Neural progenitor cell (in vitro differentiated cells): Measurements from ENCODE around the gene MS4A14. TPM values are rescaled to one million over a fixed set of nuclear protein-coding genes. Genes with fewer than 3 reads are reported as not detected.

Experiments used
- DNase-seq: peaks from one replicate; pipeline ENCODE4 v3.0.0-alpha.2; 2016; ENCODE audit warnings: low spot score
- H2AFZ ChIP-seq: fragments of 200-600 bp; sonication (generic); replicated peaks from 2 replicates; pipeline ENCODE4 v1.6.1; 2016; ENCODE audit warnings: antibody characterized with exemption
- H3F3A ChIP-seq: fragments of 200-600 bp; sonication (generic); 2 replicates; pipeline ENCODE4 v1.6.1; 2016; ENCODE audit warnings: antibody characterized with exemption, low read depth
- H3K27ac ChIP-seq: fragments of 200-600 bp; sonication (generic); 2 replicates; pipeline ENCODE4 v1.5.1; 2016; ENCODE audit warnings: mild to moderate bottlenecking
- H3K27me3 ChIP-seq: fragments of 200-600 bp; sonication (generic); 2 replicates; pipeline ENCODE4 v1.6.1; 2016; ENCODE audit warnings: mild to moderate bottlenecking, moderate library complexity
- H3K36me3 ChIP-seq: fragments of 200-600 bp; sonication (generic); 2 replicates; pipeline ENCODE4 v1.5.1; 2016
- H3K4me1 ChIP-seq: fragments of 200-600 bp; sonication (generic); 2 replicates; pipeline ENCODE4 v1.6.1; 2016; ENCODE audit warnings: mixed run types
- H3K4me2 ChIP-seq: fragments of 200-600 bp; sonication (generic); 2 replicates; pipeline ENCODE4 v1.6.1; 2016
- H3K4me3 ChIP-seq: fragments of 200-600 bp; sonication (generic); 2 replicates; pipeline ENCODE4 v1.5.1; 2016
- H3K79me2 ChIP-seq: fragments of 200-600 bp; sonication (generic); 2 replicates; pipeline ENCODE4 v1.6.1; 2016; ENCODE audit warnings: low read depth
- H3K9ac ChIP-seq: fragments of 200-600 bp; sonication (generic); 2 replicates; pipeline ENCODE4 v1.6.1; 2016
- H3K9me3 ChIP-seq: fragments of 200-600 bp; sonication (generic); 2 replicates; pipeline ENCODE4 v1.5.1; 2016; ENCODE audit warnings: low read depth
- H4K20me1 ChIP-seq: fragments of 200-600 bp; sonication (generic); 2 replicates; pipeline ENCODE4 v1.6.1; 2016; ENCODE audit warnings: low read depth
- H3K27ac Mint-ChIP-seq: 3 replicates; pipeline ENCODE4 v1.8.0; 2021; ENCODE audit warnings: mixed read lengths
- H3K27me3 Mint-ChIP-seq: 2 replicates; pipeline ENCODE4 v1.8.0; 2022; ENCODE audit warnings: low read depth, mild to moderate bottlenecking, inconsistent platforms, moderate library complexity, mixed read lengths; ENCODE audit not compliant: insufficient read depth
- H3K36me3 Mint-ChIP-seq: 3 replicates; pipeline ENCODE4 v1.8.0; 2021; ENCODE audit warnings: mixed read lengths
- H3K4me1 Mint-ChIP-seq: 3 replicates; pipeline ENCODE4 v1.8.0; 2021; ENCODE audit warnings: mixed read lengths
- H3K4me3 Mint-ChIP-seq: 3 replicates; pipeline ENCODE4 v1.8.0; 2021; ENCODE audit warnings: mild to moderate bottlenecking, moderate library complexity, mixed read lengths
- H3K9me3 Mint-ChIP-seq: 3 replicates; pipeline ENCODE4 v1.8.0; 2020; ENCODE audit warnings: mixed read lengths
- EZH2 ChIP-seq: fragments of 200-600 bp; sonication (generic); IDR thresholded peaks from 2 replicates; pipeline ENCODE4 v1.6.1; 2017; ENCODE audit warnings: antibody characterized with exemption, mild to moderate bottlenecking, moderate library complexity
- EZH2phosphoT487 ChIP-seq: fragments of 200-600 bp; sonication (generic); IDR thresholded peaks from 2 replicates; pipeline ENCODE4 v1.6.1; 2017; ENCODE audit warnings: antibody characterized with exemption
- total RNA-seq: library from RNA; depleted of rRNA; stranded (reverse); fragments of >200 nt; gene quantifications from 2 replicates; pipeline ENCODE4 v1.2.3, GENCODE V29; 2015; ENCODE audit warnings: low replicate concordance
- TF ChIP-seq, protein P1 (sequence below): fragments of 200-600 bp; sonication (generic); IDR thresholded peaks from 2 replicates; pipeline ENCODE4 v1.5.1; 2017; ENCODE audit warnings: antibody characterized with exemption, mild to moderate bottlenecking

MS4A14 gene, protein sequence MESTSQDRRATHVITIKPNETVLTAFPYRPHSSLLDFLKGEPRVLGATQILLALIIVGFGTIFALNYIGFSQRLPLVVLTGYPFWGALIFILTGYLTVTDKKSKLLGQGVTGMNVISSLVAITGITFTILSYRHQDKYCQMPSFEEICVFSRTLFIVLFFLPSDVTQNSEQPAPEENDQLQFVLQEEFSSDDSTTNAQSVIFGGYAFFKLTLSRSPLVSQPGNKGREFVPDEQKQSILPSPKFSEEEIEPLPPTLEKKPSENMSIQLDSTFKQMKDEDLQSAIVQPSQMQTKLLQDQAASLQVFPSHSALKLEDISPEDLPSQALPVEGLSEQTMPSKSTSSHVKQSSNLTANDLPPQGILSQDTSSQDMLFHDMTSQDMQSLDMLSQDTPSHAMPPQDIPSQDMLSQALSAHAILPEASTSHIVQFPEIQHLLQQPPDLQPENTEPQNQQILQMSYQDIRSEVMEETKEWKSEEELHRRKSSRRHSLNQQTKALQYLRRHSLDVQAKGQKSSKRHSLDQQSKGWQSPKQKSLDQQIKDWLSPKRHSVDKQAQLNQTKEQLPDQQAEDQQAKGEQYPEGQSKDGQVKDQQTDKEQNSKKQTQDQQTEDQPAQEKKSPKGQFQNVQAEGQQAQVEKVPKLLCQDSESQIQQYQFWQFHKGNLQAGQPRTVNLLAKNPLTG
- total RNA-seq = not detected in 2 replicates

GRCh38 chr11:60396382-60396781 is at the start of gene MS4A14:
Gene MS4A14, plus strand, starts transcription at chr11:60396459. Its CDS starts 120 bp downstream, at chr11:60396579.
- Histone ChIP-seq H3K36me3 (no peaks in the 10 kb centered on the region), H3K79me2 (no peaks in the 10 kb centered on the region), H3K4me3 (no peak within 1 kb of the TSS), H3F3A (no peaks in the 10 kb centered on the region), H3K9ac (no peak within 1 kb of the TSS), H3K27me3 (no peaks in the 10 kb centered on the region), H3K27ac (no peak within 1 kb of the TSS), H3K4me2 (no peak within 1 kb of the TSS), H4K20me1 (no peaks in the 10 kb centered on the region), H3K4me1 (no peaks in the 10 kb centered on the region), H3K9me3 (no peaks in the 10 kb centered on the region), H2AFZ (no peak within 1 kb of the TSS)
- peaks cover 2% of the 10 kb centered on the region for H3K27me3 Mint-ChIP-seq
- TF ChIP-seq EZH2phosphoT487 = no peak
- TF ChIP-seq, protein P1, sequence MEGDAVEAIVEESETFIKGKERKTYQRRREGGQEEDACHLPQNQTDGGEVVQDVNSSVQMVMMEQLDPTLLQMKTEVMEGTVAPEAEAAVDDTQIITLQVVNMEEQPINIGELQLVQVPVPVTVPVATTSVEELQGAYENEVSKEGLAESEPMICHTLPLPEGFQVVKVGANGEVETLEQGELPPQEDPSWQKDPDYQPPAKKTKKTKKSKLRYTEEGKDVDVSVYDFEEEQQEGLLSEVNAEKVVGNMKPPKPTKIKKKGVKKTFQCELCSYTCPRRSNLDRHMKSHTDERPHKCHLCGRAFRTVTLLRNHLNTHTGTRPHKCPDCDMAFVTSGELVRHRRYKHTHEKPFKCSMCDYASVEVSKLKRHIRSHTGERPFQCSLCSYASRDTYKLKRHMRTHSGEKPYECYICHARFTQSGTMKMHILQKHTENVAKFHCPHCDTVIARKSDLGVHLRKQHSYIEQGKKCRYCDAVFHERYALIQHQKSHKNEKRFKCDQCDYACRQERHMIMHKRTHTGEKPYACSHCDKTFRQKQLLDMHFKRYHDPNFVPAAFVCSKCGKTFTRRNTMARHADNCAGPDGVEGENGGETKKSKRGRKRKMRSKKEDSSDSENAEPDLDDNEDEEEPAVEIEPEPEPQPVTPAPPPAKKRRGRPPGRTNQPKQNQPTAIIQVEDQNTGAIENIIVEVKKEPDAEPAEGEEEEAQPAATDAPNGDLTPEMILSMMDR = no peak
- no peak for TF ChIP-seq EZH2
- no peaks in the 10 kb centered on the region for H3K9me3 Mint-ChIP-seq
- H3K36me3 Mint-ChIP-seq = no peaks in the 10 kb centered on the region
- DNase-seq = no peak
- no peak within 1 kb of the TSS for H3K4me3 Mint-ChIP-seq
- H3K4me1 Mint-ChIP-seq = no peaks in the 10 kb centered on the region
- H3K27ac Mint-ChIP-seq = peak within 1 kb of the TSS; percentile 52

DNA sequence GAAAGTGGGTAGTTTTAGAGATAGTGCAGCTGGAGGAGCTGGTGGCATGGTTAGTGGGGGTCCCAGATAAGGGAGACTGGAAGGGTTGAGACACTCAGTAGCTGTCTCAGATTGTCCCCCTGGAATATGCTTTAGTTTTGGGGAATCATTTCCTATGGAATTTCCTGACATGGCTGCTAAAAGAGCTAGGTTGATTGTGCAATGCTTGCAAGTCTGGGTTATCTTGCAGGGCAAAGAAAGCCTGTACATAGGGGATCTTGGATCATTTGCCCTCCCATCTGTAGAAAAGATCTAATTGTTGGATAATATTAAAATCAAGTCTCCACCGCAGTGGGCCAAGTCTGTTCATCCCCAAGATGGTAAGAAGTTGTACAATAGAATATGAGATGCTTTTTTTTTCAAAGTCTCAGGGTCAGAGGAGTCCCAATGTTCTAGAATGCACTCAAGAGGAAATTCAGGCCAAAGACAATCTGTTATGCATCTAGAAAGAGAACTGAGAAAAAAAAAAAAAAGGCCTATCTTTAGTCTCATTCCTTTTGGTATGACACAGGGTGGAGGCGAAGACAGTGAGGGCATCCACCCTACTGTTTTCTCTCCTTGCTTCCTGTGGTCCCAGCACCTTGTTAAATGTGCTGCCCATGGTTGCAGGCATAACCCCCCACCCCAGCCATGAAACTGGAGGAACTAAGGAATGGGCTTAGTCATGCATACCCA is 49.0 kb upstream of the MS4A14 start:
- Histone ChIP-seq H3K27ac (no peak overlapping the region), H3K4me3 (no peak overlapping the region), H3K36me3 (no peaks in the 10 kb centered on the region), H3F3A (no peaks in the 10 kb centered on the region), H3K4me1 (no peaks in the 10 kb centered on the region), H3K27me3 (no peaks in the 10 kb centered on the region), H3K9me3 (no peaks in the 10 kb centered on the region), H3K79me2 (no peaks in the 10 kb centered on the region), H2AFZ (no peak overlapping the region), H4K20me1 (no peaks in the 10 kb centered on the region), H3K9ac (no peak overlapping the region), H3K4me2 (no peak overlapping the region)
- H3K4me1 Mint-ChIP-seq = no peaks in the 10 kb centered on the region
- H3K27me3 Mint-ChIP-seq = peaks cover under 1% of the 10 kb centered on the region
- no peaks in the 10 kb centered on the region for H3K36me3 Mint-ChIP-seq
- DNase-seq = no peak
- H3K9me3 Mint-ChIP-seq = no peaks in the 10 kb centered on the region
- no peak for TF ChIP-seq EZH2phosphoT487
- TF ChIP-seq, protein P1 = no peak
- no peak for TF ChIP-seq EZH2
- H3K4me3 Mint-ChIP-seq = no peak overlapping the region
- H3K27ac Mint-ChIP-seq = no peak overlapping the region

- no peak overlapping the region for H3K27ac Mint-ChIP-seq
- H3K4me1 ChIP-seq = no peaks in the 10 kb centered on the region
- no peak overlapping the region for H3K4me2 ChIP-seq
- H2AFZ ChIP-seq = no peak overlapping the region
- no peaks in the 10 kb centered on the region for H3K27me3 Mint-ChIP-seq
- DNase-seq = no peak
- no peak overlapping the region for H3K4me3 ChIP-seq
- H3K27ac ChIP-seq = no peak overlapping the region
- H3F3A ChIP-seq = no peaks in the 10 kb centered on the region
- no peak for TF ChIP-seq EZH2phosphoT487
- TF ChIP-seq, protein P1 = peak; percentile 35
- TF ChIP-seq EZH2 = no peak
- no peaks in the 10 kb centered on the region for H3K36me3 ChIP-seq
- no peaks in the 10 kb centered on the region for H4K20me1 ChIP-seq
- H3K9me3 ChIP-seq = no peaks in the 10 kb centered on the region
- H3K36me3 Mint-ChIP-seq = no peaks in the 10 kb centered on the region
- H3K27me3 ChIP-seq = no peaks in the 10 kb centered on the region
- H3K79me2 ChIP-seq = no peaks in the 10 kb centered on the region
- H3K4me3 Mint-ChIP-seq = no peak overlapping the region
- H3K9ac ChIP-seq = no peak overlapping the region
- H3K4me1 Mint-ChIP-seq = no peaks in the 10 kb centered on the region
- no peaks in the 10 kb centered on the region for H3K9me3 Mint-ChIP-seq
These were observed 48.1 kb upstream of the MS4A14 start for GRCh38 chr11:60348116-60348515.
